Fibroblast of mammary gland (primary cell): ENCODE measurements around the gene FLACC1.
A peak's percentile ranks its signal among the peaks of the same experiment; 100 is the strongest.

Experiments used
- DNase-seq: peaks from one replicate; pipeline ENCODE4 v3.0.0-alpha.2; 2010; ENCODE audit warnings: low read depth
- H3K4me3 ChIP-seq: 2 replicates; pipeline ENCODE4 v1.5.1; 2011; ENCODE audit warnings: low read depth, mild to moderate bottlenecking, low read length, moderate library complexity; ENCODE audit not compliant: control insufficient read depth
- TF ChIP-seq, protein P1 (sequence below): conservative IDR thresholded peaks from 2 replicates; pipeline ENCODE4 v1.5.1; 2011; ENCODE audit warnings: low read depth, low read length, inconsistent platforms; ENCODE audit not compliant: control insufficient read depth, insufficient read depth

FLACC1 gene

DNA sequence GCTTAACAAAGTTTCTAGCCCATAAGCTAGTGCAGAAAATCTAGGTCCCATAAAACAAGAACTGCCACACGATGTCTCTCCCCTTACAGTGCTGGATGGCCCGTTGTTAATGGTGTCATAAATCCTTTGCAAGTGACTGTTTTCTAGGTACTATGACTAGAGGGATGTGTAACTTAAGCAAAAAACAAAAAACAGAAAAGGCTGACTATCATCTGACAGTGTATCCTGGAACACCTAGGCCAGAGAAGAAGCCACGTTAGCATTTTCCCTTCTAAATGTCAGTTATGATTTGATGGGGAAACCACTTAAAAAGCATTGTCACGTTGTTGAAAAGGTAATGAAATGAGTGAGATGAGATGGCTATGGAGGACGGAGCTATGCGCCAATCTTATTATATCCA lies 94.4 kb downstream of the FLACC1 start:
- no peak overlapping the region for H3K4me3 ChIP-seq
- TF ChIP-seq, protein P1, sequence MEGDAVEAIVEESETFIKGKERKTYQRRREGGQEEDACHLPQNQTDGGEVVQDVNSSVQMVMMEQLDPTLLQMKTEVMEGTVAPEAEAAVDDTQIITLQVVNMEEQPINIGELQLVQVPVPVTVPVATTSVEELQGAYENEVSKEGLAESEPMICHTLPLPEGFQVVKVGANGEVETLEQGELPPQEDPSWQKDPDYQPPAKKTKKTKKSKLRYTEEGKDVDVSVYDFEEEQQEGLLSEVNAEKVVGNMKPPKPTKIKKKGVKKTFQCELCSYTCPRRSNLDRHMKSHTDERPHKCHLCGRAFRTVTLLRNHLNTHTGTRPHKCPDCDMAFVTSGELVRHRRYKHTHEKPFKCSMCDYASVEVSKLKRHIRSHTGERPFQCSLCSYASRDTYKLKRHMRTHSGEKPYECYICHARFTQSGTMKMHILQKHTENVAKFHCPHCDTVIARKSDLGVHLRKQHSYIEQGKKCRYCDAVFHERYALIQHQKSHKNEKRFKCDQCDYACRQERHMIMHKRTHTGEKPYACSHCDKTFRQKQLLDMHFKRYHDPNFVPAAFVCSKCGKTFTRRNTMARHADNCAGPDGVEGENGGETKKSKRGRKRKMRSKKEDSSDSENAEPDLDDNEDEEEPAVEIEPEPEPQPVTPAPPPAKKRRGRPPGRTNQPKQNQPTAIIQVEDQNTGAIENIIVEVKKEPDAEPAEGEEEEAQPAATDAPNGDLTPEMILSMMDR: no peak
- DNase-seq: no peak

DNA sequence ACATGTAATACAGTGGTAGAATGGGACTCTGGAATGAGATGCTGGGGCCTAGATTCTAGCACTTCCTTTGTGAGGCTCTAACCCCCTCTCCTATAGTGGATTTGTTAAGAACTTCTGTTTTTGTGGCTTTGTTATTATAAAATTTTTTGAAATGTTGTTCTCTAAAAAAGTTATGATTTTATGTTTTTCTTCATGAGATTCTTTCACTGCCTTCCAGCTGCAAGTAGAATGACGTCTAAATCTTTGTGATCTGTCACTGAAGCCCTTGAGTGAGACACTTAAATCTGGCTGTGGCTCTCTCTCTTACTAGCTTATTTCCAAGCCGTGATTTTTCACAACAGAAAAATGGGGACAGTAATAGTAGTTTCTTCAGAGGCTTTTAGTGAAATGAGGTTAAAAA lies 95.2 kb downstream of the FLACC1 start:
- TF ChIP-seq, protein P1: no peak
- H3K4me3 ChIP-seq: no peak overlapping the region

DNA sequence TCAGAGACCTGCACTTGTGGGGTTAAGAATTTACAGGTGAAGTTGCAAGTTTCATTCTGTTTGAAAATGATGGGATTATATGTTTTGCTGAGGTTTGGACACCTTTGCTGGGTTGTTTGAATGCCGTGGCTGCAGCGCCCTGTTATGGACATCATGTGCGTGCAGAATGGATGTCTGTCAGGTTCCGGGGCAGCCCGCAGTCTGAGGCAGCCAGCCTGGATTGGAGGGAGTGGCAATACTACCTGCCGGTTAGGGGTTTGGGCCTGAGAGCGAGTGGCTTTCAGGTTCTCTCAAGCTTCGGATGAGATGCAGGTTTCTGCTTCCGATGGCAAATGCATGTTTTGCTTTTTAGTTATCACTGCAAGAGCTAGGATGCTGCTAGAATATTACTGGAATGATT lies 95.7 kb downstream of the FLACC1 start:
- H3K4me3 ChIP-seq: no peak overlapping the region
- no peak for DNase-seq
- TF ChIP-seq, protein P1: no peak

More for the DNA sequence above, 95.2 kb downstream of the FLACC1 start:
- DNase-seq: no peak

DNA sequence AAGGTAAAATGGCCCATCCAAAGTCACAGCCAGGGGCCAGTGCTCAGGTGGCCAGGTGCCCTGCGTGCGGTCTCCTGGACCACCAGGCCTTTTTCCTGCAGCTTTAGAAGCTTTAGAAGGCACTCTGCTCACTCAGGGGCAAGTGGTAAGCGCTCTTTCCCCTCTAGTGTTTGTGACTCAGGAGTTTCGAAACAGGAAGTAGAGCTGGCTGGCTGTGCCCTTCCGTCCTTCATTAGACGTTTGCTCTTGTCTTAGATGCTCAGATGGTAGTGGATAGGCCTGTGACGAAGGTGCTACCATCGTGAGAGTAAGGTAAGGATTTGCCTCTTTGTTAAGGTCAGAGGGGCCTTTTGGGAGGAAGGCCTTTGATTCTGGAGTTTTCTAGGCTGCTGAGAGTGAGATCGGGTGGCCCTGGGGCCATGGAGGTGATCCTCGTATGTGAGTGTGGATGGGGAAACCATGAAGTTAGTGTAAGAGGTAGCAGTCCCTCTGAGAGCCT lies 96.8 kb downstream of the FLACC1 start, which contains the start of gene CASP8:
CASP8 (plus strand) TSS at position 235 of the 499 bp plus-strand sequence. CDS start 5,951 bp downstream, outside the sequence.
- DNase-seq: peak; percentile 80
- TF ChIP-seq, protein P1: no peak
- peak within 1 kb of the TSS; percentile 83 for H3K4me3 ChIP-seq

DNA sequence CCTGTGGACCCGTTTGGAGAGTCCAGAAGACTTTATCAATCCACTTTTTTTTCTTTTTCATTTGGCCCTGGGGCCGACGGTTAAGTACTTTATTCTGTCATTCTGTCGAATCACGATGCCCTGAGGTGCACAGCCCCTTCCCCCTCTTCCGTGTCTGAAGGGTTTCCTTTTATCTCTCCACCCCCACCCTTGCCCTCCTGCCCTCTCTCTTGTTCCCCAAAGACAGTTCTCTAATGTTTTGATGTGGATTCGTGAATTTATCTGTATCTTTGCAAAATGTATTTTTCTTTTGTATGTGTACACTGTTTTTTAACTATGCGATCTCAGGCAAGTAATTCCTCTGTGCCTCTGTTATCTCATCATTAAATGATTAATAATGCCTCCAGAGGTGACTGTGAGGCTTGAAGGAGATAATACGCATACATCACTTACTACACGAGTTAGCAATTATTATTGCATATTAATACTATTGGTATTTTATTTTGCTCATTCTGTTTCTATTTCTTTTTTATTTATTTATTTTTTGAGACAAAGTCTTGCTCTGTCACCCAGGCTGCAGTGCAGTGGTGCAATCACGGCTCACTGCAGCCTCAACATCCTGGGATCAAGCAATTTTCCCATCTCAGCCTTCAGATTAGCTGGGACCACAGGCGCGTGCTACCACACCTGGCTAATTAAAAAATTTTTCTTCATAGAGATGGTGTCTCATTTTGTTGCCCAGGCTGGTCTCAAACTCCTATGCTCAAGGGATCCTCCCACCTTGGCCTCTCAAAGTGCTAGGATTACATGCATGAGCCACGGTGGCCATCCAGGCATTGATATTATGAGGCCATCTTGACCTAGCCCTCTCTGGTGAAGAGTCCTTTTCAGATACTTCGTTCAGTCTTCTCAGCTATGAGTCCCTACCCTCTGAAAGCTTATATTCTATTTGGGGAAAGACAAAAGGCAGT lies 98.2 kb downstream of the FLACC1 start:
- DNase-seq: no peak
- peak overlapping the region; percentile 83 for H3K4me3 ChIP-seq
- TF ChIP-seq, protein P1: no peak

DNA sequence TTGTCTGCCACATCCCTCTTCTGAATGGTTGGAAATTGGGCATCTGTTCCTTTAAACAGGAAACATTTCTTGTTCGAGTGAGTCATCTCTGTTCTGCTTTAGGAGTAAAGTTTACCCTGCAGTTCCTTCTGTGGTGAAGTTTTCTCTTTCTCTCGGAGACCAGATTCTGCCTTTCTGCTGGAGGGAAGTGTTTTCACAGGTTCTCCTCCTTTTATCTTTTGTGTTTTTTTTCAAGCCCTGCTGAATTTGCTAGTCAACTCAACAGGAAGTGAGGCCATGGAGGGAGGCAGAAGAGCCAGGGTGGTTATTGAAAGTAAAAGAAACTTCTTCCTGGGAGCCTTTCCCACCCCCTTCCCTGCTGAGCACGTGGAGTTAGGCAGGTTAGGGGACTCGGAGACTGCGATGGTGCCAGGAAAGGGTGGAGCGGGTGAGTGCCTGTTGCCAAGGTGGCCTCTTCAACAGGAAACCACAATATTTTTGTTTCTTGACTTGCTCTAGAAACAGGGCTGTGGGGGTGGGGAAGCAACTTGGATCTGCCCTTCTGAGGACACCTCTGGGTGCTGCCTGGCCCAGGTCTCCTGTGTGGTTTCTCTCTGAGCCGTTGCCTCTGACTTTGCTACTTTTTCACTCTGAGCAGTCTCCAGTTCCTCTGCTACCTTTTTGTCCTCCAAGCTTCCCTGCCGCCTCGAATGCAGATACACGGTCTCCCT lies 99.0 kb downstream of the FLACC1 start:
- H3K4me3 ChIP-seq: peak overlapping the region; percentile 83
- peak; percentile 84 for DNase-seq
- TF ChIP-seq, protein P1: peak; percentile 17
